Lower leg skin (tissue), 3 donors: ENCODE results near the gene ACTRT3.

ENCODE experiments used
- CTCF ChIP-seq, 3 donors: fragments of 450-650 bp; IDR thresholded peaks; one replicate each; pipeline ENCODE4 v1.5.1; 2016; ENCODE audit warnings: antibody characterized with exemption in 3 of 3, mild to moderate bottlenecking in 3 of 3, moderate library complexity in 2 of 3
- POLR2A ChIP-seq, 2 donors: fragments of 450-650 bp; IDR thresholded peaks; one replicate each; pipeline ENCODE4 v1.6.1; 2016 to 2017; ENCODE audit warnings: antibody characterized with exemption in 2 of 2, mild to moderate bottlenecking in 1 of 2, moderate library complexity in 1 of 2

- TF ChIP-seq CTCF (IDR thresholded peaks at IDR 0.05) (no peak), POLR2A (IDR thresholded peaks at IDR 0.05) (peak in 1 of 2 donors; percentile 94)
Observed at GRCh38 chr3:169764882-169765612, 4.3 kb downstream of the ACTRT3 start, which contains the start of gene TERC.
